Left lung (tissue), 10 donors: ENCODE data around the gene TMEM107. TPM values are rescaled to one million over a fixed set of nuclear protein-coding genes. Genes with fewer than 3 reads are reported as not detected.
A peak's percentile ranks its signal among the peaks of the same experiment; 100 is the strongest.

ENCODE experiments used
- ATAC-seq: fragments of 200-7000 bp; cut with Tn5 transposase; one replicate; pipeline ENCODE4 v1.9.1; 2020; ENCODE audit warnings: moderate library complexity
- DNase-seq, 4 donors: peaks; one replicate each; pipeline ENCODE4 v3.0.0-alpha.2; 2013 to 2020
- H3K27ac ChIP-seq, 2 donors: fragments of 200-600 bp; sonication (generic) in 1 of 2; one replicate each; pipeline versions ENCODE4 v1.5.0 to v1.8.0; 2020 to 2021
- H3K27me3 ChIP-seq, 2 donors: fragments of 200-600 bp; sonication (generic) in 1 of 2; one replicate each; pipeline versions ENCODE4 v1.5.0 to v1.8.0; 2020 to 2021
- H3K36me3 ChIP-seq, 2 donors: fragments of 200-600 bp; sonication (generic) in 1 of 2; one replicate each; pipeline versions ENCODE4 v1.5.0 to v1.8.0; 2020 to 2021
- H3K4me1 ChIP-seq, 2 donors: fragments of 200-600 bp; one replicate each; pipeline ENCODE4 v1.8.0; 2021
- H3K4me3 ChIP-seq, 2 donors: fragments of 200-600 bp; sonication (generic) in 1 of 2; one replicate each; pipeline versions ENCODE4 v1.5.0 to v1.8.0; 2020 to 2021; ENCODE audit warnings: mild to moderate bottlenecking in 1 of 2
- H3K9me3 ChIP-seq, 2 donors: fragments of 200-600 bp; sonication (generic) in 1 of 2; one replicate each; pipeline versions ENCODE4 v1.5.0 to v1.8.0; 2020 to 2021
- intact Hi-C, 2 donors: fragments of 100-400 bp; cut with DNase I; formaldehyde crosslinking; loops; one replicate each; pipeline versions ENCODE4 v1.11.2 to v1.14.2; 2022
- polyA plus RNA-seq, 6 donors: library from polyadenylated mRNA; unstranded; fragments of 120-200 nt; gene quantifications; one replicate each; pipeline ENCODE4 v1.2.1, GENCODE V29; 2013; ENCODE audit not compliant: insufficient read length in 6 of 6
- total RNA-seq, 2 donors: library from RNA; stranded (reverse); fragmentation: NEBNext Ultra II Directional; extraction: Animal tissue kit (Norgen Biotek cat#: 25700); gene quantifications; one replicate each; pipeline ENCODE4 v1.2.1, GENCODE V29; 2021
- TF ChIP-seq, protein P1 (sequence below), 2 donors: fragments of 200-600 bp; sonication (generic) in 1 of 2; IDR thresholded peaks; one replicate each; pipeline versions ENCODE4 v1.5.0 to v1.8.0; 2021; ENCODE audit warnings: antibody characterized with exemption in 2 of 2
- donor health status: DM: no; HTN: yes; CAD: no.
- donor health status: DM: no; HTN: no; CAD: no.

The TMEM107 gene
- total and polyA plus RNA-seq, 8 donors, result 15.0 to 21.0 (median 18.5) TPM

DNA sequence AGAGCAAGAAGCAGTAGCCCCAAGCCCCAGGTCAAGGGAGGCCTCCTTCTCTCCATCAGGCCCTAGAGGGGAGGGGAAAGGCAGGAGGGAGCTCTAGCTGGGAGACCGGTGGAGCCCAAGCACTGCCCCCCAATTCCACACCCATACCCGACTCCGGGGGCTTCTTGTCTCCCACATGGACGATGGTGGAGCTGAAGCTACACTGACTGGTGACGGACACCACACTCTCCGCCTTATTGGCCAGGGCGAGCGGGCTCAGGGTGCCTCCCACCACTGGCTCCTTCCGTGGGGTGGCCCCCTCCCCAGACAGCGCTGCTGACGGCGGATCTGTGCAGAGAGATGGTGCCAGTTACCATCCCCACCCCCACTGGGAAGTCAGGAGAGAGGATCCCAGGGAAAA is 30.4 kb downstream of the TMEM107 start:
- no peak overlapping the region for H3K27ac ChIP-seq
- TF ChIP-seq, protein P1, sequence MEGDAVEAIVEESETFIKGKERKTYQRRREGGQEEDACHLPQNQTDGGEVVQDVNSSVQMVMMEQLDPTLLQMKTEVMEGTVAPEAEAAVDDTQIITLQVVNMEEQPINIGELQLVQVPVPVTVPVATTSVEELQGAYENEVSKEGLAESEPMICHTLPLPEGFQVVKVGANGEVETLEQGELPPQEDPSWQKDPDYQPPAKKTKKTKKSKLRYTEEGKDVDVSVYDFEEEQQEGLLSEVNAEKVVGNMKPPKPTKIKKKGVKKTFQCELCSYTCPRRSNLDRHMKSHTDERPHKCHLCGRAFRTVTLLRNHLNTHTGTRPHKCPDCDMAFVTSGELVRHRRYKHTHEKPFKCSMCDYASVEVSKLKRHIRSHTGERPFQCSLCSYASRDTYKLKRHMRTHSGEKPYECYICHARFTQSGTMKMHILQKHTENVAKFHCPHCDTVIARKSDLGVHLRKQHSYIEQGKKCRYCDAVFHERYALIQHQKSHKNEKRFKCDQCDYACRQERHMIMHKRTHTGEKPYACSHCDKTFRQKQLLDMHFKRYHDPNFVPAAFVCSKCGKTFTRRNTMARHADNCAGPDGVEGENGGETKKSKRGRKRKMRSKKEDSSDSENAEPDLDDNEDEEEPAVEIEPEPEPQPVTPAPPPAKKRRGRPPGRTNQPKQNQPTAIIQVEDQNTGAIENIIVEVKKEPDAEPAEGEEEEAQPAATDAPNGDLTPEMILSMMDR (IDR thresholded peaks at IDR 0.05), result no peak
- no peaks in the 10 kb centered on the region for H3K27me3 ChIP-seq
- ATAC-seq (no peak), DNase-seq (peak in 1 of 4 donors; percentile 56)
- no peak overlapping the region for H3K4me3 ChIP-seq
- peaks cover 7 to 24% of the 10 kb centered on the region in 2 donors for H3K4me1 ChIP-seq
- peaks cover 14 to 100% of the 10 kb centered on the region in 2 donors for H3K36me3 ChIP-seq
- no peaks in the 10 kb centered on the region for H3K9me3 ChIP-seq
- intact Hi-C loops, result no loop called here

DNA sequence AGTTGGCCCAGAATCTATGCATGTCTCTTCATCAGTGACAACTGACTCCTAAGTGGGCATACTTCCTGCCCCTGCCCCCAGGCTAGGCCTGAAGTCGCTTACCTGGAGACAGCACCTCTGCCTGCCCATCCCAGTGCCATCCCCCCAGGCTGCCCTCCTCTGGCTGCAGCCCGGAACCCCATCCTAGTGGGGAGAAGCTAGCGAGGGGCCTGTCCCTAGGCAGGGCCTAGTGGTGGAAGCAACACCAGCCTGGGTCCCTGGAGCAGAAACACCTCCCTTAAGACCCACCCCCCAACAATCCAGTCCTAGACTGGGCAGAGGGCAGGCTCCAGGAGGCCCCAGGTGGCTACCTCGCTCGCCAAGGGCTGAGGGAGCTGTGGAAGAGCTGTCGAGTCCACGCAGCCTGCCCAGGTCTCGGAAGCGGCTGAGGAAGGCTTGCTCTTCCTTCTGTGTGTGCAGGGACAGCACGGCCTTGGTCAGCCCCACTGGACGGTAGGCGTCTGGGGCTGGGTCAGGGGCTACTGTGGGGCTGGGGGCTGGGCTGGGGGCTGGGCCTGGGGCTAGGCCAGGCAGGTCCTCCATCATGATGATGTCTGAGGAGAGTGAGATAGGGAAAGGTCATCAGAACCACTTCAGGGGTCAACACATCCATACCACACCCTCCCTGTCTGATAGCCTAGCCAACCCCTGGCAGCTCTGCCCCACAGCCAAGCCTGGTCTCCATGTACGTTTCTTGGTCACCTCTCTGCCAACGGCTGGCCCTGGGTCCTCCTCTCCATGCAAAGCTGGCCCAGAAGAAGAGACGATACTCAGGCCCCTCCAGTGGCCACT is 31.6 kb downstream of the TMEM107 start:
- H3K27me3 ChIP-seq, result no peaks in the 10 kb centered on the region
- intact Hi-C loops, result no loop called here
- H3K9me3 ChIP-seq, result no peaks in the 10 kb centered on the region
- H3K27ac ChIP-seq, result no peak overlapping the region
- no peak overlapping the region for H3K4me3 ChIP-seq
- peaks cover 14 to 100% of the 10 kb centered on the region in 2 donors for H3K36me3 ChIP-seq
- TF ChIP-seq, protein P1 (IDR thresholded peaks at IDR 0.05), result no peak
- peaks cover 0 to 21% of the 10 kb centered on the region in 2 donors for H3K4me1 ChIP-seq
- ATAC-seq, result no peak
- peak in 2 of 4 donors; percentile 4 to 64 for DNase-seq

DNA sequence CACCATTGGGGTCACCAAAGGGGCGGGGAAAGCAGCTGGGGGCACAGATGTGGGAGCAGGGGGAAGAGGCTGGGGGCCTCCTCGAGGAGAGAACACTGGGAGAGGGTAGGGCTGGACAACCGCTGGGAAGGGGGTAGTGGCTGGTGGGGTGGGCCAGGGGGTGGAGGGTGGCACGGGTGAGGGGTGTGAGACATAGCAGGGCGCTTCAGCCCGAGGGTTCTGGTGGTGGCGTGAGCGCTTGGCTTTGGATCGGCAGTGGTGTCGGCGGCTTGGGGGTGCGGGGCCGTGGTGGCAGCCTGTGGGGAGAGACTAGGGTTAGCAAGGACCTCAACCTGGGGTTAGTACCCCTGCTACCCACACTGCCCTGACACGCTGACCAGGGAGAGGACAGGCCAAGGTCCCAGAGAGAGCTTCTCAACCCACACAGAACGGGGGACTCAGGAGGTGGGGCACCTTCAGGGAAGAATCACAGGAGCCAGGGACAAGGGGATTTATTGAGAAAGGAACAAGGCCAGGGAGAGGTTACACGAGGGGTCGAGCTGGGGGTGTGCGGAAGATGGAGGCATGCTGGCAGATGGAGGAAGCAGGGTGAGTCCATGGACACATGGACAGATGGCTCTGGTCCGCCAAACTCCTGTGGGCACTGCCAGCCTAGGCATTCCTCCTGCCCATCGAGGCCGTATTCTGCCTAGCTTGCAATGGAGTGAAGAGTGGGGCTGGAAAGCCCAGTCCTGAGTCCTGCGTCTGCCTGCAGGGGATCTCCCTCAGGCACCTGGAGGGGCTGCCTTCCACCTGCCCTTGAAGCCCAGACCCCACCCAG is 32.4 kb downstream of the TMEM107 start:
- TF ChIP-seq, protein P1 (IDR thresholded peaks at IDR 0.05), result no peak
- Histone ChIP-seq H3K36me3 (peaks cover 14 to 96% of the 10 kb centered on the region in 2 donors), H3K27me3 (no peaks in the 10 kb centered on the region), H3K4me3 (no peak overlapping the region), H3K27ac (no peak overlapping the region), H3K4me1 (peaks cover 0 to 28% of the 10 kb centered on the region in 2 donors), H3K9me3 (no peaks in the 10 kb centered on the region)
- ATAC-seq, result no peak
- DNase-seq, result peak in 2 of 4 donors; percentile 6 to 67
- intact Hi-C loops, result no loop called here

DNA sequence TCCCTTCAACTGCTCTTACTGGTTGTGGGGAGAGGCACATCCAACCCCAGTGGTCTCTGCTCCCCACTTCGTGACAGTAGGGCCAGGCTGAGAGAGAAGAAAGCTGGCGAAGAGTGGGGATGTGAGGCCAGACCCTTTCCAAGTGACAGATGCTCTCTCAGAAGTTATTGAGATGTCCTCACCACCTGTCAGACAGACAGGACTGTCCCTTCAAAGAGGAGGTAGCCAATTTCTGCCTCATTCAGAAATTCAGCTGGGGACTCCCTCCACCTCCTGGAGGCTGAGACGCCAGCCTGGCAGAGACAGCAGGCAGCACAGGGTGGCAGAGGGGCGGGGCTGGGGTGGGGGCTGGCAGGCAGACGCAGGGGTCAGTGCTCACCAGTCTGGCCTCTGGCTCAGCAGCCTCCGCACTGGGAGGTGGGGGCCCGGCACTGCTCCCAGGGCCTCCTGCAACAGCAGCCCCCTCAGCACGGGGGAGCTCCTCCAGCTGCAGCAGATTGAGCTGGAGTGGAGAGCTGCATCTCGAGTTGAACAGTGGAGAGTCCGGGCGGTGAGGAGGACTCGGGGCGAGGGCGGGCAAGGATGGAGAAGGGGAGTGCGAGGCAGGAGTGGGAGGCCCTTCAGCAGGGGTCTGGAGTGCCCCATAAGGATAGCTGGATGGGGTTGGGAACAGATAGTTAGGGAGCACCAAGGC is 33.1 kb downstream of the TMEM107 start:
- Histone ChIP-seq H3K27ac (no peak overlapping the region), H3K4me1 (peaks cover 4 to 32% of the 10 kb centered on the region in 2 donors), H3K36me3 (peaks cover 14 to 89% of the 10 kb centered on the region in 2 donors), H3K9me3 (no peaks in the 10 kb centered on the region), H3K27me3 (no peaks in the 10 kb centered on the region), H3K4me3 (no peak overlapping the region)
- TF ChIP-seq, protein P1 (IDR thresholded peaks at IDR 0.05), result no peak
- DNase-seq, result peak in 2 of 4 donors; percentile 6 to 51
- no peak for ATAC-seq
- intact Hi-C loops, result no loop called here
